HG02973 (cell line): ENCODE data around the gene CYP2J2.
"Not testable (repeated sequence)": the region's sequence is repeated elsewhere in the genome, so short reads cannot be mapped to it uniquely, and the experiment has no call there.

Experiments
- ATAC-seq: cut with Tn5 transposase; IDR thresholded peaks from one replicate; pipeline ENCODE4 v1.9.1; 2021; ENCODE audit warnings: moderate library complexity; ENCODE audit not compliant: unreplicated experiment

The CYP2J2 gene

DNA sequence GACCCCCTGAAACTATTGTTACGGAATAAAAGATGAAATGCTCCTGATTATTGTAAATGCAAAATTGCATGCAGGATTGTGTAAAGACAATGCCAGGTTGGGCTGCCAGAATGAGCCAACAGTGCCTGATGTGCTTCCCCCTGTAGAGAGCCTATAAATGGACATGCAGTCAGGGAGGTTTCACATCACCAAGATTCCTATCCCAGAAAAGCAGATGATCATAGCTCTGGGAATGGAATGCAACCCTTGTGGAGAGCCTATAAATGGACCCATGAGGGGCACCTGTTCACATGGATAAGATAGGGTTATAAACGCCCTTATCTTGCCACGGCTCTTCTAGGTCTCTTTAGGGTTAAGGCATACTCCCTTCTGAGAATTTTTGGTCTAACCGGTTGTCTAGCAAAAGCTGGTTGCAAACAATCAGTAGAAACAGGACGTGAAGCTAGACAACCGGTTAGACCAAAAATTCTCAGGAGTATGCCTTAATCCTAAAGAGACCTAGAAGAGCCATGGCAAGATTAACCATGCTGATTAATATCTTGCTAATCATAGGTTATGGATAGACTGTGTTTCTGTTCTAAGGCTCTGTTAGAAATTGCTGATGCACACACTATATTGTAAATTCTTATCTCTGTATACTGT lies 5.2 kb downstream of the CYP2J2 start:
- ATAC-seq, result not testable (repeated sequence)

- ATAC-seq, result no peak
Observed at GRCh38 chr1:59919746-59920145, 6.8 kb downstream of the CYP2J2 start.

DNA sequence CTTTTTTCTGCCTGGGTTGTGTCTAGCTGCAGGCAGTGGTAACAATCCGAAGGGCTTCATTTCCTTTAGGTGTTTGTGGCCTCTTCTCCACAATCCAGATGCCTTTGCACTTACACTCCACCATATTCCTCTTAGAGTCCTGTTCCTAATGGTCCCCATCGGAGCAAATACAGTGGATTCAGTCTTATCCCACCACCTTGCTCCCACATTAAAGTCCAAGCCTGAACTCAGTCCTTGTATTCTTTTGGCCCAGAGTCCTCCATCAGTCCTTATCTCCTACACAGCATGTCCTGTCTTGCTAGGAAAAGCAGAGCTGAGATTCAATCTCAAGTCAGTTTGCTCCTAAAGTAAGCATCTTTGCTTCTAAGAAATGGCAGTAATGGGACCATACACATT lies 8.8 kb downstream of the CYP2J2 start:
- ATAC-seq, result no peak

DNA sequence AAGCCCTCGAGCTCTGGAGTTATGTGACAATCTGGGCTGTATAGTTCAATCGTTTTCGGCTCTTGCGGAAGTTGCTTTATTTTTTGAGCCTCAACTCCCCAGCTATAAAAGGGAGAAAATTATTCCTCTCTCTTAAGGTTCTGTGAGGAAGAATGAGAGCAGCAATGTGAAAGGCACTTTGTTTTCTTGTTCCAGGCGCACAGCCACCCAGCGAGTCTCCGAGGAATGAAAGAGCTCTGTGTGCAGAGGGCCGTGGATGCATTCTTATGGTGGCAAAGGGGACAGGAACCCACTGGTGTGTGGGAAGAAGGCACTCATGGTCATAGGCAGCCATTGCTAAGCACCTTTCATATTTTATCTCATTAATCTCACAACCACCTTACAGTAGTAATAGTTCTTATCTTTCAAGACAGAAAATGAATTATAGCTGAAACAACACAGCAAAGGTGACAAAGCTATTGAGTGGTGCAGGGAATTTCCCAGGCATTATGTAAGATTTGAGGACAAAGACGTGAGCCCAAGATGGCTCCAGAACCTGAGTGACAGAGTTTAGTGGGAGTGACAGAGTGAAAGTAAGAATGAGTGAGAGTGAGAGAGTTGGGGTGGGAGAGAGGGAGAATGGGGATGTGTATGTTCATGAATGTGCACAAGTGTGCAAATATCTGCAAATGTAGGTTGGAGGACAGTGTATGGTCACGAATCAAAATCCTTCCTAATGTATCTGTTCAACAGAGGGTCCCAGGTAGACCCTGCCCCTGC lies 9.4 kb downstream of the CYP2J2 start:
- ATAC-seq, result no peak

DNA sequence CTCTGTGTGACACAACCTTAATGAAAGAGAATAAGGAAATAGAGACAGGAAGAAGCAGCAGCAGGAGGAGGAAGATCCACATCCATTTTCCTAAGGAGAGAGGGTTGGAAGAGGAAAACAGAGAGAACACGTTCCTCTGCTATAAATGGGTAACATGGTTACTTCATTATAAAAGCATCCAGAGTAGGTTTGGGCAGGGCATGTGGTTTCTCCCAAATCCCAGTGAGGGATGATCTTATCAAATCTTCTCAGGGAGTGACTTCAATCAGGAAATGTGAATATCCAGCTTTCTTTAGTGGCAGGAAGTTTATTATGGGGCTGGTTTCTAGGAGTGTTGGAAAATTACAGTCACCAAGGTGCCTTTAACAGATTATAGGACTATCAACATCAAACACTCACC lies 11.1 kb downstream of the CYP2J2 start:
- ATAC-seq, result no peak

DNA sequence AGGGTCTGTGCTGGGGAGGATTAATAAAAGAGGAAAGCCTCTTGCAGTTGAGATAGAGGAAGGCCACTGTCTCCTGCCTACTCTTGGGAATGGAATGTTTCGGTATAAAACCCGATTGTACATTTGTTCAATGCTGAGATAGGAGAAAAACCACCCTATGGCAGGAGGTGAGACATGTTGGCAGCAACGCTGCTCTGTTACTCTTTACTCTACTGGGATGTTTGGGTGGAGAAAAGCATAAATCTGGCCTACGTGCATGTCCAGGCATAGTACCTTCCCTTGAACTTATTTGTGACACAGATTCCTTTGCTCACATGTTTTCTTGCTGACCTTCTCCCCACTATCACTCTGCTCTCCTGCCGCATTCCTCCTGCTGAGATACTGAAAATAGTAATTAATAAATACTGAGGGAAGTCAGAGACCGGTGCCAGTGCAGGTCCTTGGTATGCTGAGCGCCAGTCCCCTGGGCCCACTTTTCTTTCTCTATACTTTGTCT lies 11.7 kb downstream of the CYP2J2 start:
- not testable (repeated sequence) for ATAC-seq

GRCh38 chr1:59908682-59909081 lies 17.9 kb downstream of the CYP2J2 start:
- ATAC-seq, result no peak

GRCh38 chr1:59908084-59908483 lies 18.5 kb downstream of the CYP2J2 start:
- ATAC-seq, result no peak

GRCh38 chr1:59906931-59907330 lies 19.6 kb downstream of the CYP2J2 start:
- ATAC-seq, result no peak

DNA sequence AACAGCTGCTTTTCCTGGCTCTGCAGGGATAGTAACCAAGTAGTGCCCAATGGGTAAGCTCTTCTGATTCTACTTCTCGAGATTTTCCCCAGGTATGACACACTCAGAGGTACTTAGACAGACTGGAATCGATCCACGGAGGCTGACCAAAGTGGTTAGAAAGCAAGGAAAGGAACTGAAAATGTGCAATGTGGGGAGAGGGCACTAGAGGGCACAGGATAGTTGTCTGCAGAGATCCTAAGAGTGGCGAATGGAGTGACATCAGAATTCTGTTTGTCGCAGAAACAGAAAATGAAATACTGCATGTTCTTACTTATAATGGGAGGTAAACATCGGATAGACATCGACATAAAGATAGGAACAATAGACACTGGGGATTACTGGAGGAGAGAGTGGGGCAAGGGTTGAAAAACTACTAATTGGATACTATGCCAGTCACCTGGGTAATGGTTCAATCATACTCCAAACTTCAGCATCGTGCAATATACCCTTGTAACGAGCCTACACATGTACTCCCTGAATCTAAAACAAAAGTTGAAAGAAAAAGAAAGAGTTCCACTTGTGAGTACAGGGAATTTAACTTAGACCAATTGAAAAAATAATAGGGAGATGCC lies 23.3 kb downstream of the CYP2J2 start:
- ATAC-seq, result no peak

GRCh38 chr1:59901770-59902388 lies 24.7 kb downstream of the CYP2J2 start:
- ATAC-seq, result no peak

GRCh38 chr1:59900640-59901039 lies 25.9 kb downstream of the CYP2J2 start:
- no peak for ATAC-seq

DNA sequence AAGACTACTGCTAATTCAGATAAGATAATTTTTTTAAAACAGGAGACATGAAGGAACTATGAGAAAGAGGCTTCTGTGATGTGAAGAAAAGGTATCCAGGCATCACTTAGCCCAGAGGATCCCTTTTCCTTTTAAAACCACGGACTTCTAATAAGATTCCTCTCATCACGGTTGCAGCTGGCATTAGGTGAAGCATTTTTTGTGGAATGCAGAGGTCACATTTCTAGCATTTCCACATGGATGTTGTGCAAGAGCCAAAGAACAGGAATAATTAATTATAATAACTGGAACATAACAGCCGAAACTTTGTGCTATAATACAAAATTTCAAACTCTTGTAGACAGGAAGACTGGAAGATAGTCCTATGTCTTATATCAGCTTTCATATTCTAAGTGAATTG lies 27.6 kb downstream of the CYP2J2 start:
- ATAC-seq, result no peak

GRCh38 chr1:59897165-59897564 lies 29.4 kb downstream of the CYP2J2 start:
- ATAC-seq, result no peak

- no peak for ATAC-seq
Observed at GRCh38 chr1:59892841-59893811, 33.4 kb downstream of the CYP2J2 start.

DNA sequence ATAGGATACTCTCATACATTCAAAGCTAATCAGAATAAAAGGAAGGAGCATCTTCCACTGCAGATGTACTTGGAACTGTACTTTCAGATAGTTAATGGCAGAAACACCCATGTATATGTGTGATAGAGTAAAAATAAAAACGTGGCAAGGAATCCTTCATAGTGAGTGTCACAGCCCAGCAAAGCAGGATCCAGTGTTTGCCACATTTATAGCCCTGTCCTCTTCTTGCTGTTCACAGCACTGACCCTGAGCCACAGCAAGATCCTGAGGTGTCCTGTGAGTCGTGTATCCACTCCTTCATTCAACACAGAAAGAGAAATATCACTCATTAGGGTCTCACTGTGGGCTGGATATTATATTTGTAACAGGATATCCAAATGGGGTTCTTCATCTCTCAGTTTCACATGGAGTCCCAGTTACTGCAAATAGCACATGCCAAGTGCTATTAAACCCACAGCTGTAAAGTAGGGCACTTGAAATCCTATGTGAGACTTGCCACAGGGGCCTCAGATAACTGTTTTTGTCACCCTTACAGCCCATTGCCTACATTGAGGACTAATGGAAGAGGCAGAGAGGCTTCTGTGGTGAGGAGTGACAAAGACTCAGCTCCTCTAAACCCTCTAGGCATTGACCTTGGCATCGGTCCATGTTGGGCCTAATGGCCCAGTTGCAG lies 41.3 kb downstream of the CYP2J2 start:
- ATAC-seq, result no peak

- no peak for ATAC-seq
Observed at GRCh38 chr1:59880735-59881134, 45.8 kb downstream of the CYP2J2 start.

- ATAC-seq, result no peak
Observed at GRCh38 chr1:59879996-59880505, 46.5 kb downstream of the CYP2J2 start.

- no peak for ATAC-seq
Observed at GRCh38 chr1:59879574-59879973, 47.0 kb downstream of the CYP2J2 start.

DNA sequence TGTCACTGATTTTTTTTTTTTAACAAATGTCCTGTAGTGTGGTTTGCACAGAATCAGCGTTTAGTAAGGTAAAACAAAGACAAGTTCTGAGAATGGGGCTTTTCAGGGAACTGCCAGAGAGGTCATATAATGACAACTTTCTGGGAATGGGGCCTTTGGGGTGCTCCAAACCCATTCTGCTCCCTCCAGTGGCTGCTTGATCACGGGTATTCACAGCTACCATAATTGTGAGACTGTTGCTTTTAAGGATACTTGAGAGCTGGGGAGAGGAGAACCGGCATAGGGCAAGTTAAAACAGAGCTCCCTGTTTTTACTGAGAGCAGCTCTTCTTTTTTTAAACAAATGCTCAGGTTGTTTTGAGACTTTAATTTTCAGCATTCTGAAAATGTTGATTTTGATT lies 48.2 kb downstream of the CYP2J2 start:
- no peak for ATAC-seq
